ENCODE measurements around the gene LAMA1.

- TF ChIP-seq CTCF (IDR thresholded peaks at IDR 0.05), result no peak
- no peak for TF ChIP-seq POLR2A (IDR thresholded peaks at IDR 0.05)
Measured at GRCh38 chr18:6941996-6942395, 175.6 kb downstream of the LAMA1 start.
